Psoas muscle (tissue), 8 donors: ENCODE results near the gene CD247. TPM values are rescaled to one million over a fixed set of nuclear protein-coding genes. Genes with fewer than 3 reads are reported as not detected.

Source experiments
- ATAC-seq, 4 donors: fragments of 200-7000 bp; cut with Tn5 transposase; one replicate each; pipeline ENCODE4 v1.9.1; 2020; ENCODE audit warnings: moderate library complexity in 3 of 4, mild to moderate bottlenecking in 2 of 4
- DNase-seq, 2 donors: peaks; one replicate each; pipeline ENCODE4 v3.0.0-alpha.2; 2020
- H3K27ac ChIP-seq: fragments of 200-600 bp; one replicate; pipeline ENCODE4 v1.8.0; 2022
- H3K27me3 ChIP-seq, 3 donors: fragments of 200-600 bp in 1 of 3; one replicate each; pipeline versions ENCODE4 v1.6.1 to v1.8.0; 2013 to 2022; ENCODE audit warnings: low read length in 2 of 3, mild to moderate bottlenecking in 2 of 3, moderate library complexity in 1 of 3; ENCODE audit not compliant: insufficient read depth in 3 of 3
- H3K36me3 ChIP-seq, 2 donors: fragments of 200-600 bp in 1 of 2; one replicate each; pipeline versions ENCODE4 v1.6.1 to v1.8.0; 2013 to 2022; ENCODE audit warnings: low read depth in 1 of 2, mild to moderate bottlenecking in 1 of 2, moderate library complexity in 1 of 2; ENCODE audit not compliant: insufficient read depth in 1 of 2
- H3K4me1 ChIP-seq: fragments of 200-600 bp; one replicate; pipeline ENCODE4 v1.8.0; 2022
- H3K4me3 ChIP-seq: fragments of 200-600 bp; one replicate; pipeline ENCODE4 v1.8.0; 2022; ENCODE audit warnings: mild to moderate bottlenecking
- H3K9me3 ChIP-seq: fragments of 200-600 bp; one replicate; pipeline ENCODE4 v1.8.0; 2022
- CTCF ChIP-seq: fragments of 200-600 bp; IDR thresholded peaks from one replicate; pipeline ENCODE4 v1.8.0; 2022; ENCODE audit warnings: antibody characterized with exemption
- WGBS, 3 donors: extraction: QIAGEN DNeasy Blood & Tissue Kit; methylation state at CpG; one replicate each; pipeline versions ENCODE4 v1.1.6 to v1.1.7; 2013; 5-methylcytosine and 5-hydroxymethylcytosine counted together
- intact Hi-C, 2 donors: fragments of 100-400 bp; cut with DNase I; formaldehyde crosslinking; loops; one replicate each; pipeline versions ENCODE4 v1.11.0 to v1.14.2; 2022
- polyA plus RNA-seq, 3 donors: library from polyadenylated mRNA; stranded (reverse); fragments of 200-250 nt; gene quantifications; one replicate each; pipeline ENCODE4 v1.2.3, GENCODE V29; 2013
- total RNA-seq, 4 donors: library from RNA; stranded (reverse); fragmentation: NEBNext Ultra II Directional in 2 of 4; extraction: Animal tissue kit (Norgen Biotek cat#: 25700) in 2 of 4; gene quantifications; one replicate each; pipeline versions ENCODE4 v1.2.1 to v1.2.4, GENCODE V29; 2021 to 2023
- donor health status: healthy with polysubstance abuse.
- donor health status: DM: no; HTN: no; CAD: no; lungs with moderate emphysema.
- donor health status: Bipolar disorder and iron deficiency.
- donor health status: healthy.
- donor health status: DM: yes; HTN: yes; CAD: no.
- donor health status: DM: no; HTN: no; CAD: no.
- donor health status: DM: no; HTN: no; CAD: no.
- donor health status: DM: yes; HTN: yes; CAD: no.

CD247 gene
- total and polyA plus RNA-seq, 7 donors, result 0.18 to 1.9 (median 0.65) TPM

GRCh38 chr1:167564612-167565270 lies 46.4 kb upstream of the CD247 start:
- H3K36me3 ChIP-seq, result no peaks in the 10 kb centered on the region
- no peak overlapping the region for H3K27ac ChIP-seq
- no peaks in the 10 kb centered on the region for H3K4me1 ChIP-seq
- no peak for TF ChIP-seq CTCF
- 83 to 92% (median 89%) methylated on average over 5 of the region's 5 CpGs for WGBS, 3 donors
- no peaks in the 10 kb centered on the region for H3K9me3 ChIP-seq
- no peak overlapping the region for H3K4me3 ChIP-seq
- intact Hi-C loops, result no loop called here
- DNase-seq (no peak), ATAC-seq (no peak)
- no peaks in the 10 kb centered on the region for H3K27me3 ChIP-seq

GRCh38 chr1:167563579-167564246 lies 45.4 kb upstream of the CD247 start:
- WGBS, 3 donors, result 68 to 77% (median 71%) methylated on average over 7 of the region's 7 CpGs
- DNase-seq, result no peak
- TF ChIP-seq CTCF, result no peak

GRCh38 chr1:167562702-167563101 lies 44.4 kb upstream of the CD247 start:
- Histone ChIP-seq H3K27ac (no peak overlapping the region), H3K4me1 (no peaks in the 10 kb centered on the region)

More at GRCh38 chr1:167563579-167564246, 45.4 kb upstream of the CD247 start:
- H3K27ac ChIP-seq, result no peak overlapping the region
- ATAC-seq, result no peak
- H3K9me3 ChIP-seq, result no peaks in the 10 kb centered on the region
- no peaks in the 10 kb centered on the region for H3K27me3 ChIP-seq
- no peaks in the 10 kb centered on the region for H3K36me3 ChIP-seq
- no peak overlapping the region for H3K4me3 ChIP-seq
- no peaks in the 10 kb centered on the region for H3K4me1 ChIP-seq
- intact Hi-C loops, result no loop called here

DNA sequence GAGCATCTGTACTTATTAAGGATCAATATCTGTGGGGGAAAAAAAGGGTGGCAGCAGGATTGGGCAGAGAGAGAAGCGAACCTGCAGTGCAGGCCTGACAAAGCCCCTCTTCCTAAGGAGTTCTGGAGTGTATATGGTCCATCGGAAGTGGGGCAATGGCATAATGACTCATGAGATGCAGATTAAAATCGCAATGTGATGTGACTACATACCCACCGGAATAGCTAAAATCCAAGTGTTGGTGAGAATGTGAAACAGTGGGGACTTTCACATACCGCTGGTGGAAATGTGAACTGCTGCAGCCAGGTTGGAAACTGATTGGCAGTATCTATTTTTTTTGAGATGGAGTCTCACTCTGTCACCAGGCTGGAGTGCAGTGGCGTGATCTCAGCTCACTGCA lies 43.4 kb upstream of the CD247 start:
- Histone ChIP-seq H3K36me3 (no peaks in the 10 kb centered on the region), H3K27ac (no peak overlapping the region), H3K27me3 (no peaks in the 10 kb centered on the region), H3K4me1 (peaks cover 5% of the 10 kb centered on the region), H3K4me3 (no peak overlapping the region), H3K9me3 (no peaks in the 10 kb centered on the region)
- WGBS, 3 donors, result 84 to 96% (median 94%) methylated on average over 6 of the region's 6 CpGs
- DNase-seq (no peak), ATAC-seq (no peak)
- intact Hi-C loops, result no loop called here
- no peak for TF ChIP-seq CTCF

More at GRCh38 chr1:167562702-167563101, 44.4 kb upstream of the CD247 start:
- no peaks in the 10 kb centered on the region for H3K9me3 ChIP-seq
- 83 to 96% (median 90%) methylated on average over 1 of the region's 1 CpG for WGBS, 3 donors
- no peak for TF ChIP-seq CTCF
- H3K36me3 ChIP-seq, result no peaks in the 10 kb centered on the region
- DNase-seq, result no peak
- no peaks in the 10 kb centered on the region for H3K27me3 ChIP-seq
- intact Hi-C loops, result no loop called here
- no peak for ATAC-seq
- H3K4me3 ChIP-seq, result no peak overlapping the region
